Mononuclear cell (primary cell): ENCODE measurements around the gene S100A10. TPM values are rescaled to one million over a fixed set of nuclear protein-coding genes. Genes with fewer than 3 reads are reported as not detected.

Experiments used
- H3K27me3 ChIP-seq: 2 replicates; pipeline ENCODE4 v1.6.0; 2011; ENCODE audit warnings: low read length, control low read depth; ENCODE audit not compliant: insufficient read depth
- H3K4me1 ChIP-seq: 2 replicates; pipeline ENCODE4 v1.5.1; 2011; ENCODE audit warnings: mild to moderate bottlenecking, low read length, control low read depth; ENCODE audit not compliant: insufficient read depth
- H3K4me3 ChIP-seq: 2 replicates; pipeline ENCODE4 v1.5.1; 2011; ENCODE audit warnings: mild to moderate bottlenecking, low read length, moderate library complexity
- H3K9me3 ChIP-seq: 2 replicates; pipeline ENCODE4 v1.5.1; 2011; ENCODE audit warnings: low read depth, mild to moderate bottlenecking, control low read depth, low read length
- total RNA-seq: library from RNA; depleted of rRNA; stranded (reverse); fragments of >200 nt; gene quantifications from one replicate; pipeline ENCODE4 v1.2.3, GENCODE V29; 2012

The S100A10 gene
- total RNA-seq, 1 donor = 113 TPM

- no peaks in the 10 kb centered on the region for H3K27me3 ChIP-seq
- no peak overlapping the region for H3K4me3 ChIP-seq
- H3K9me3 ChIP-seq = no peaks in the 10 kb centered on the region
- no peaks in the 10 kb centered on the region for H3K4me1 ChIP-seq
These were observed 28.8 kb upstream of the S100A10 start for GRCh38 chr1:152022474-152022873.

- no peaks in the 10 kb centered on the region for H3K4me1 ChIP-seq
- H3K9me3 ChIP-seq = no peaks in the 10 kb centered on the region
- H3K27me3 ChIP-seq = no peaks in the 10 kb centered on the region
- no peak overlapping the region for H3K4me3 ChIP-seq
These were observed 27.9 kb upstream of the S100A10 start for GRCh38 chr1:152021569-152021968.

- H3K27me3 ChIP-seq = no peaks in the 10 kb centered on the region
- H3K4me1 ChIP-seq = no peaks in the 10 kb centered on the region
- no peaks in the 10 kb centered on the region for H3K9me3 ChIP-seq
- H3K4me3 ChIP-seq = no peak overlapping the region
These were observed 27.2 kb upstream of the S100A10 start for GRCh38 chr1:152020849-152021248.

- H3K4me1 ChIP-seq = no peaks in the 10 kb centered on the region
- no peaks in the 10 kb centered on the region for H3K27me3 ChIP-seq
- no peak overlapping the region for H3K4me3 ChIP-seq
- no peaks in the 10 kb centered on the region for H3K9me3 ChIP-seq
These were observed 24.9 kb upstream of the S100A10 start for GRCh38 chr1:152018537-152018936.

GRCh38 chr1:152015766-152016165 lies 22.1 kb upstream of the S100A10 start:
- H3K4me3 ChIP-seq = no peak overlapping the region
- no peaks in the 10 kb centered on the region for H3K9me3 ChIP-seq
- no peaks in the 10 kb centered on the region for H3K4me1 ChIP-seq
- no peaks in the 10 kb centered on the region for H3K27me3 ChIP-seq

DNA sequence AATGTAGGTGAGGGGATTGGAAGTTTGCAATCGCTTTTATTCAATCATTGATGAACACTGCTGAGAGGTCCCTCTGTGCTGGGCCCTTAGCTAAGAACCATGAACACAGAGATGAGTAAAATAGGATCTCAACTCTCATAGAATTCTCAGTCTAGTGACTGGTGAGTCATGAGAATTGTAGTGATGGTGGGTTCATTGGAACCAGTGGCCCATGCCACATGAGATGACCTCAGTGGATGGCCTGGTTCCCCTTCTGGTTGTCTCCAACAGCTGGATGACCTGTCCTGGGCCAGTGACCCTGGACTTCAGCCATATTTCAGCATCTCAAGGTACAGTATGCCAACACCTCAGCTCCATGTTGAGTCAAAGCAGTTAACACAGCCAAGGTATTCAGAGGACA lies 21.3 kb upstream of the S100A10 start:
- Histone ChIP-seq H3K9me3 (no peaks in the 10 kb centered on the region), H3K27me3 (no peaks in the 10 kb centered on the region), H3K4me3 (no peak overlapping the region), H3K4me1 (no peaks in the 10 kb centered on the region)

GRCh38 chr1:152013664-152014237 lies 20.1 kb upstream of the S100A10 start:
- Histone ChIP-seq H3K27me3 (peaks cover 3% of the 10 kb centered on the region), H3K4me1 (no peaks in the 10 kb centered on the region), H3K4me3 (no peak overlapping the region), H3K9me3 (no peaks in the 10 kb centered on the region)

GRCh38 chr1:152009691-152010090 lies 16.0 kb upstream of the S100A10 start:
- H3K27me3 ChIP-seq = peaks cover 6% of the 10 kb centered on the region
- no peak overlapping the region for H3K4me3 ChIP-seq
- no peaks in the 10 kb centered on the region for H3K4me1 ChIP-seq
- H3K9me3 ChIP-seq = no peaks in the 10 kb centered on the region

DNA sequence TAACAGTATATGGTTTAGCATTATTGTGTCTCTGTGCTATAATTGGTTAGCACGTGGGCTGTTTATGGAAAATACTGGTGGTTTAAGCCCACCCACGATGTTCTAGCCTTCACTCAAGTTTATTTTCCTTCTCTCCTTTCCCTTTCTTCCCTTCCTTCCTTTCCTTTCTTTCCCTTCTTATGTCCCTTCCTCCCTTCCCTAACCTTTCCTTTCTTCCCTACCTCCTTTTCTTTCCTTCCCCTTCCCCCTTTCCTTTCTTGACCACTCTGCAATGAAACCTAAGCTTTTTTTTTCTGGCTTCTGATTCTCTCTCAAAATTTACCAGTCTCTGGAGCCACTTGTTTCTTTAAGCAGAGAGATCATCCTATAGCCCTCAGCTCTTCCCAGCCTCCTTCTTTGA lies 13.4 kb upstream of the S100A10 start:
- Histone ChIP-seq H3K4me1 (peaks cover 2% of the 10 kb centered on the region), H3K4me3 (no peak overlapping the region), H3K9me3 (no peaks in the 10 kb centered on the region), H3K27me3 (peaks cover 13% of the 10 kb centered on the region)

DNA sequence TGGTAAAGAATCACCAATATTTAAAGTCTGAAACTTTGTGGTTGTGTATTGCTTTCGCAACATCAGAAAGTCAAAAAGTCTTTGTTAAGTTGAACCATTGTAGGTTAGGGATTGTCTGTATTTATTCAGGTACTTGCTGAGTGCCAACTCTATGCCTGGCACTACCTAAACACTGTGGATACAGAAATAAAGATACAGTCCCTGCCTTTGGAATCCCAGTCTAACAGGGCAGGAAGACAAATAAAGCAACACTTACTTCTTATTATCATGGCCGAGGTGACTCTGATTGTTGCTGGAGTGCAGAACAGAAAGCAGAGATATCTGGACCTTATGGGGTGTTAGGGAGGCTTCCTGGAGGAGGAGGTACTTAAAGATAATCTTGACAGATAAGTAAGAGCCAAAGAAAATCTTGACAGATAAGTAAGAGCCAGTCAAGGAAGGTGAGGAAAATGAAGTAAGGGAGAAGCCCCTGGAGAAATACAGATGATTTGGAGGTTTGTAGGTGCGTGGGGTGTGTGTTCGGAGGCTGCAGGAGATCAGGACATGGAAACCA lies 11.8 kb upstream of the S100A10 start:
- H3K27me3 ChIP-seq = peaks cover 13% of the 10 kb centered on the region
- no peaks in the 10 kb centered on the region for H3K9me3 ChIP-seq
- H3K4me3 ChIP-seq = no peak overlapping the region
- H3K4me1 ChIP-seq = peaks cover 18% of the 10 kb centered on the region

DNA sequence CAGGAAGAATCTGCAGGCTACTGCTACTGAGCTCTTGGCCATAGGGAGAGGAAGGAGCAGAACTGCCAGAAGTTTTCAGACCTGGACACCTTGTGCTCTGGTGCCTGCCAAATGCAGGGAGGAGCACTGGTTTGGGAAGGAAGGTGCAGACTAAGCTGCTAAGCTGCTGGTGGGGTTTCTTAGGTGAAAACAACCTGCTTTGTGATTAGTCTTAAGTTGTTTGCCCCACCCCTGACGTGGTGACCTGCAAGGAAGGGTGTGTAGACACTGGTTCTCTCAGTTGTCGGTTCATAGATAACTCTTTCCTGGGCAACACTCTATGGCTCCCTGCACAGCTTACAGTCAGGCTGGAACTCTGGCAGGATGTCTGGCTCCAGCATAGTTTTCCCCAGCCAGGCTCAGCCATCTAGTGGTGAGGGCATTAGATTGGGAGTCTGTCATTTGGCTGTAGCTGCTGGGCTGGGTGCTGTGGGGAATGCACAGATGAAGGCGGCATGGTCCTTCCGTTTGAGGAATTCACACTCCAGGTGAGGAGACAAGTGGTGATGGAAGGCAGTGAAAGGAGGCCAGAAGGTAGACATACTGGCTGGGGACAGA lies 10.3 kb upstream of the S100A10 start:
- H3K4me3 ChIP-seq = no peak overlapping the region
- no peaks in the 10 kb centered on the region for H3K9me3 ChIP-seq
- H3K4me1 ChIP-seq = peaks cover 18% of the 10 kb centered on the region
- peaks cover 10% of the 10 kb centered on the region for H3K27me3 ChIP-seq

DNA sequence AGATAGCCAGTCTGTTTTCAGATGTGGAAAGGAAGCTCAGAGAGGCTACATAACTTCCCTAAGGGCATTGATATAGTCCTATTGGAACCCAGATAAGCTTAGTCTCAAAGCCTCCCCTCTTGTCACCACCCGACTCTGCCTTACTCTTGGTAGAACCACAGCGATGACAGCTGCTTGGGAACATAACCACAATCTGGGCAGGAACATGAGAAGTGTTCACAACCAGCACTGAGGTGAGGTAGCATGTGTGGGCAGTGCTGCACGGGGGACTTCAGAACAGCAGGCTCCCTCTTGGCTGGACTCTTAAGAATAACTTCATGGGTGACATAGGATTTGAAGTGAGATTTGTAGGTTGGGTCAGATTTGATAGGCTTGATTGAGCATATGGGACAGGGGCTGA lies 9.3 kb upstream of the S100A10 start:
- H3K4me1 ChIP-seq = peaks cover 18% of the 10 kb centered on the region
- H3K9me3 ChIP-seq = no peaks in the 10 kb centered on the region
- H3K4me3 ChIP-seq = no peak overlapping the region
- peaks cover 7% of the 10 kb centered on the region for H3K27me3 ChIP-seq

DNA sequence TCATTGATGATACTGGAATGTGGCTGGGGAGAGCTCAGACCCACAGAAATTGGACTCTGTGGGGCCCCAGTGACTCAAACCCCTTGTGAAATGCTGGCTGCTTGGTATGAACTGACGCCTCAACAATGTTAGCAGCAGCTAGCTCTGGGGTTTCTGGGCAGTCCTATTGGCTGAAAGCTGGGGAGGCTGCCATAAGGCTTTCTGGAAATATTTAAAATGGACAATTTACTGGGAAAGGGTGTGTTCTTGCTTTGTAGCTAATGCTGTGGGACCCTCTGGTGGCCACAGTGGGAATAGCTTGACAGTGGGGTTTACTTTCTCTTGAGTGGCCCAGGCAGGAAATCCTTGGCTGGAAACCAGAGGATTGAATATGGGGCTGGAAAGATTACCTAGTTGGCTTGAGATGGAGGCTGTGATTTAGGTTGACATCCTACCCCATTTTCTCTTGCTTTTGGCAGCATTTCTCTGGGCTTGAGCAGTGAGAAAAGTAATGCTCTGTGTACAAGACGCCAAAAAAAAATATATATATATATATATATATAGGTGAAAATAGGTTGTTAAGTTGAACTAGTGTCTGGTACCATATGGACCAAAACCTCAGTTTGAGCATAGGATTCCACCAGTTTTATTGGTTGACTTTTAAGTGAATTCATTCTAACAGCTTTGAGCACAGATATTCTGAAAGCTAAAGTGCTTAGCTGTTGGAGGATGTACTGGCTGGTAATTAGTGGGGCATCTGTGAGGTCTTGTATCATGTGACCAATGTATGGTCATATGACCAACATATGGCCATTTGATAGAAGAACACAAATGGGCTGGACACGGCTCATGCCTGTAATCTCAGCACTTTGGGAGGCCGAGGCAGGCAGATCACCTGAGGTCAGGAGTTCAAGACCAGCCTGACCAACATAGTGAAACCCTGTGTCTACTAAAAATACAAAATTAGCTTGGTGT lies 8.2 kb upstream of the S100A10 start:
- Histone ChIP-seq H3K27me3 (peaks cover 7% of the 10 kb centered on the region), H3K9me3 (no peaks in the 10 kb centered on the region), H3K4me1 (peaks cover 20% of the 10 kb centered on the region), H3K4me3 (no peak overlapping the region)

GRCh38 chr1:152000964-152001630 lies 7.4 kb upstream of the S100A10 start:
- Histone ChIP-seq H3K4me3 (no peak overlapping the region), H3K9me3 (no peaks in the 10 kb centered on the region), H3K27me3 (peaks cover 7% of the 10 kb centered on the region), H3K4me1 (peaks cover 24% of the 10 kb centered on the region)
